Measurements from ENCODE around the gene NCAM1.
A peak's percentile ranks its signal among the peaks of the same experiment; 100 is the strongest.

The NCAM1 gene

GRCh38 chr11:112968941-112969713, 7.9 kb downstream of the NCAM1 start:
- no peak for DNase-seq

GRCh38 chr11:112971195-112971594, 10.0 kb downstream of the NCAM1 start:
- no peak for DNase-seq

GRCh38 chr11:112971827-112972226, 10.6 kb downstream of the NCAM1 start:
- no peak for DNase-seq

GRCh38 chr11:112972399-112973145, 11.4 kb downstream of the NCAM1 start:
- DNase-seq, result no peak

- DNase-seq, result no peak
Observed at GRCh38 chr11:112975051-112975450, 13.8 kb downstream of the NCAM1 start.

DNA sequence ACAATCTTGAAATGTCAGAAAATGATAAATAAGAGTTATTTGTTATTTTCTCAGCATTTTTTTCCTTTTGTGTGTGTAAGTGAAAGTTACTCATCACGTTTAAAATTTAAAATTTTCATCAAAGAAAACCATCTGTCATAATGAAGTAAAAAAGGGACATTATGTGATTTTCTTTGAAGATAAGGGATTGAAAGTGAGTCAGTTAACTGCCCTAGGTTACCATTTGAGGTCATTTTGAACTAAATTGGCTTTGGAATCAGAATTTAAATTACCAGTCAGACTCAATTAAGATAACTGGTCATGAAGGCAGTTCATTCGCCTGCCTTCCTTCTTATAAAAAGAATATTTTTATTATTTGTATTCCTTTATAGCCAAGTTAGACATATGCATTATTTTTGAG, 14.3 kb downstream of the NCAM1 start:
- no peak for DNase-seq

DNA sequence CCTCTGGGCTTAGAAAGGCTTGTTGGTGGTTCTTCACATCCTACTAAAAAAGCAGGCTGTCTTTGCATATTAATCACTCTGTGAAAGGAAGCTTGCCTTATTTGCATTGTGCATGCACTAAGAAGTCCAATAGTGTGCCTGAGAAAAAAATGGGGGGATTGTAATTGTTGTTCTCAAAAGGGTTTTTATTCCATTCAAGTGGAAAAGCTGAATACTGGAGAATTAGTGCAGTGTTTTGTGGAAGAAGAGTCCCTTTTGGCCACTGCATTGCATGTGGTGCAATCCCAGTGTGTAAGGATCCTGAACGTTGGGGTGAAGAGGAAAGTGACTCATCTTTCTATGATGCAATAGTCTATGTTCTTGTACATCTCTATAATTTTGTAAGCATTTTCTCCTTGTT, 16.5 kb downstream of the NCAM1 start:
- DNase-seq, result no peak

- DNase-seq, result no peak
Observed at GRCh38 chr11:112983887-112984286, 22.7 kb downstream of the NCAM1 start.

- DNase-seq, result no peak
Observed at GRCh38 chr11:112989198-112989597, 28.0 kb downstream of the NCAM1 start.

DNA sequence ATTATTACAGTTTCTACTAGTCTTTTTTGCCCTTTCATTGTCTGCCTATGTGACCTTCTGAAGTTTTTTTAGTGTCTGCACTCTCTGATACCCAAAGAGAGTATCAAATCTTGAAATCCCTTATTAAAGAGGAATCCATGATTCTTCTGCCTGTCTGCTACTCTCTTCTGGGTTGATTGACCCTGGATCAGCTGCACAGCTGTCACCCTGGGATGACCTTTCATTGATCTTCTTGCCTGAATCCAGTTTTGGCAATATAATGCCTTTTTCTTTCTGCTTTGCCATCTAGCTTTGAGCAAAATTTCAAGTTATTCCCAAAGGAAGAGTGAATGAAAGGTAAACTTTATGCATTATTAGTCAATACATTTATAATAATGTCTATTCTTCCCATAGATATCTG, 32.6 kb downstream of the NCAM1 start:
- no peak for DNase-seq

DNA sequence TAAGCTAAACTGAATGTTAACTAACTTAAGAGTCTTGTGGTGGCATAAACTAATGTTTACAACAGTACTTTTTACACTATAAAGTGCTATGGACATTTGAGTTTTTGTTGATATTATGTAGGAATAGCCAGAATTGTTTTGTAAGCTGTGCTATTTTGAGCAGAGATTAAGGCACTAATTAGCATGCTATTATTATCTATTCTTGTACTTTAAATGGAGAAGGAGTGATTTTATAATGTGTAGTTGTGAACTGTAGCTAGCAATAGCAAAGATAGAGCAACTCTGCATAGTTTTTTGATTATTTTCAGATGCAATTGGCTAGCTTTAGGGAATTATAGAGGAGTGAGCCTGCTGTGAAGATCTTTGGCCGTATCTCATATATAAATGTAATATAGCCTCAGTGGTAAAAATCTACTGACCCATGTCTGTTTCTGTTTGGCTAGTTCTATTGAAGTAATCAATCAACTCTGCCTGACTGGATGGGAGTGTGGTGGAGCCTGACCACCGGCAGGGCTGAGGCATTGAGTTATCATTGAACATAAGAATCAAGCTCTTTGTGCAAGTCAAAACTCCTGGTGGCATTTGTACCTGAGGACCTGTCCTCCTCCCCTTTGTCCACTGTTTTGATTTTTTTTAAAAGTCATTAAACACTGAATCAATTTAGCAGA, 34.3 kb downstream of the NCAM1 start:
- no peak for DNase-seq

GRCh38 chr11:112996994-112997393, 35.8 kb downstream of the NCAM1 start:
- no peak for DNase-seq

DNA sequence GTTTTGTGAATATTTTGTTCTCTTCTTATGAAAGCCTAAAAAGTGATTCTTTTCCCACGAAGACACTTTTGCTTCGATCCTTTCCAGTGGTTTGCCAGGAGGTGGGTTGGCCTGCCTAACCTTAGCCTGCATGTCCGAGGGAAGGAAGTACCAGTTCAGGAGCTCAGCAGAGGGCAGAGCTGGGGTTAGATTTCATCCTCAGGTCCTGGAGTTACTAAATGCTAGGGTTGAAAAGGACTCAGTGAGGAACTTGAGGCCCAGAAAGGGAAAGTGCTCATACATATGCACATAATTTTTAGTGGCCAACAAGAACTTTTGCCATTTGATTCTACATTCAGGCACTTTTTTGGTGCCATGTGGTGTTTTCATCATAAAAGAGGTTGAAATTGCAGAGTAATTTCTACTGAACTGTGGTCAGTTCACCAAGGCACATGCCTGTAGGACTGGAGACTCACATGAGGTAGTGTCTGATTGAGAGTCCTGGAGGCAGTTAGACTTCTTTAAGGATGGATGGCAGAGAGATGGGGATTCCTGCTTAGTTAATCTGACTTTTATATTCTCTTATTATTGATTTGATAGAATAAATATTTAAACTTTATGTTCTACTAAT, 36.7 kb downstream of the NCAM1 start:
- no peak for DNase-seq

- DNase-seq, result no peak
Observed at GRCh38 chr11:112999520-112999919, 38.3 kb downstream of the NCAM1 start.

- peak; percentile 75 for DNase-seq
Observed at GRCh38 chr11:113001709-113002108, 40.5 kb downstream of the NCAM1 start.

GRCh38 chr11:113006896-113007445, 45.8 kb downstream of the NCAM1 start:
- no peak for DNase-seq

GRCh38 chr11:113014262-113015097, 53.3 kb downstream of the NCAM1 start:
- DNase-seq, result no peak

GRCh38 chr11:113015098-113015455, 53.9 kb downstream of the NCAM1 start:
- no peak for DNase-seq

- no peak for DNase-seq
Observed at GRCh38 chr11:113016905-113017304, 55.7 kb downstream of the NCAM1 start.

- no peak for DNase-seq
Observed at GRCh38 chr11:113018913-113019312, 57.7 kb downstream of the NCAM1 start.

- no peak for DNase-seq
Observed at GRCh38 chr11:113019711-113020110, 58.5 kb downstream of the NCAM1 start.

- no peak for DNase-seq
Observed at GRCh38 chr11:113021111-113021510, 59.9 kb downstream of the NCAM1 start.
